Stimulated activated CD4-positive, alpha-beta T cell treated with anti-CD3 and anti-CD28 coated beads, TNF-alpha, amount 100 ng/mL, for 48 hours (primary cell): ENCODE results near the gene DMXL1.
"Not testable (repeated sequence)": the region's sequence is repeated elsewhere in the genome, so short reads cannot be mapped to it uniquely, and the experiment has no call there.

Experiments used
- DNase-seq, 3 donors: peaks; one replicate each; pipeline ENCODE4 v3.0.0-alpha.2; 2020; ENCODE audit warnings: low read depth in 3 of 3

DMXL1 gene

DNA sequence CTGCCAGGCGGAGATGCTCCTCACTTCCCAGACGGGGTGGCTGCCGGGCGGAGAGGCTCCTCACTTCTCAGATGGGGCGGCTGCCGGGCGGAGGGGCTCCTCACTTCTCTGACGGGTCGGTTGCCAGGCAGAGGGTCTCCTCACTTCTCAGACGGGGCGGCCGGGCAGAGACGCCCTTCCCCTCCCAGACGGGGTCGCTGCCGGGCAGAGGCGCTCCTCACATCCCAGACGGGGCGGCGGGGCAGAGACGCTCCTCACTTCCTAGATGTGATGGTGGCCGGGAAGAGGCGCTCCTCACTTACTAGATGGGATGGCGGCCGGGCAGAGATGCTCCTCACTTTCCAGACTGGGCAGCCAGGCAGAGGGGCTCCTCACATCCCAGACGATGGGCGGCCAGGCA is 51.6 kb downstream of the DMXL1 start:
- not testable (repeated sequence) for DNase-seq

DNA sequence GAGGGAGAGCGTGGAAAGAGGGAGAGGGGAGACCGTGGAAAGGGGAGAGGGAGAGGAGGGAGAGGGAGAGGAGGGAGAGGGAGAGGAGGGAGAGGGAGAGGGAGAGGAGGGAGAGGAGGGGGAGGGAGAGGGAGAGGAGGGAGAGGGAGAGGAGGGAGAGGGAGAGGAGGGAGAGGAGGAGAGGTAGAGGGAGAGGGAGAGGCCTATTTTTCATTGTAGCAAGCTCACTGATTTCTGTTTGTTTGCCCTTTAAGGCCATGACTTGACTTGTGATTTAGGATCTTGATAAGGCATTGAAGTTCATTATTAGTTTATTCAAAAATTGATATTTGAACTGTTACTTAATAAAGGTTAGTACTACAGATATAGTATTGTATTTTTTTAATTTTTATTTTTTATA is 52.4 kb downstream of the DMXL1 start:
- DNase-seq = no peak

DNA sequence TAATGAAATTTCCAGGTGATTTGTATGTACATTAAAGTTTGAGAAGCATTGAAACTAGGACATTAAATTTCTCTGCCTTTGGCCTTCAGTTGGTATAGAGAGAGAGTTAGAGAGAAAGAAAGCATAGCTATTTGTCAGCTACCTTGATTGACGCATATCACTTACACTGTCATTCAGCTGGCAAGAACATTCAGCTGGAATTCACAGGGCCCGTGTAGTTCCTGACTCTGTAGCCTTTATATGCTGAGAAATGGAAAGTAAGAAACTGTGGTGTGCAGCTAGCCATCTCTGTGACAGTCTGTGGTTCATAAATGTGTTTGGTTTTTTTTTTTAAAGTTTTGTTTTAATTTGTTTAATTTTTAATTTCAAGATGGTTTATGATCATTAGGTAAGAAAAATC is 58.9 kb downstream of the DMXL1 start:
- no peak for DNase-seq

DNA sequence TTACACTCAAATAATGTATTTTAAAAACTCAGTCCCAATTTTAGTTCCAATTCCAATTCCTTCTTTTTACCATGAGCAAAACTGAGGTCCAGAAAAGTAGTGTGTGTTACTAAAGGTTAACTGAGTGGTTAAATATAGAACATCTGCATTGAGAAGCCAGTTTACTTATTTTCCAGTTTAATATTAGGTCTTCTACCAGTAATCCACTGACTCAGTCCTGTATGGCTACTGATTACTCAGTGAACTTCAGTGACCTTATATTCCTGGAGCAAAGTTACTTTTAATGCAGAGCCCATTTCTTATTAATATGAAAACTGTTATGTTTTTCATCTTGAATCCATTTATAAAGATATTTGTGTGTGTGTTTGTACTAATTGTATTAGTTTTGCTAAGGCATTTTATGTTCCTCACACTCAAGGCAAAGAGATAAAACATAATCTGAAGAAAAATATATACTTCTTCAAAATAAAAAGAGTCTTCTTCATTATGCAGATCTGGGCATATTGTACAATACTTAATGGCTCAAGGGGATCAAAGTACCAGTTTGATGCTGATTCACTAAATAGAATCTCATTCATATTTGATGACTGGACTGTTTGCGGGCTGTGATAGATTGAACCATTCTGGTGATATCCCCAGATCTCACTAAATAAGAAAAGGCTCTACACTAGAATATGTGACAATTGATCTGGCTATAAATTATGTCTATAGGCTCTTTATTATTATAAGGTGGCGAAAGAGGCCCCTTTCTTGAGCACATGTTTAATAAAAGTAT is 60.8 kb downstream of the DMXL1 start:
- DNase-seq = no peak

DNA sequence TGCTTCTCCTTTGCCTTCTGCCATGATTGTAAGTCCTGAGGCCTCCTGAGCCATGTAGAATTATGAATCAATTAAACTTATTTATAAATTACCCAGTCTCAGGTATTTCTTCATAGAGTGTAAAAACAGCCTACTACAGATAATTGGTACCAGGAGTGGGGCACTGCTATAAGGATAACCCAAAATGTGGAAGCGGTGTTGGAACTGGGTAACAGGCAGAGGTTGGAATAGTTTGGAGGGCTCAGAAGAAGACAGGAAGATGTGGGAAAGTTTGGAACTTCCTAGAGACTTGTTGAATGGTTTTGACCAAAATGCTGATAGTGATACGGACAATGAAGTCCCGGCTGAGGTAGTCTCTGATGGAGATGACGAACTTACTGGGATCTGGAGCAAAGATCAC is 64.9 kb downstream of the DMXL1 start:
- DNase-seq = not testable (repeated sequence)

DNA sequence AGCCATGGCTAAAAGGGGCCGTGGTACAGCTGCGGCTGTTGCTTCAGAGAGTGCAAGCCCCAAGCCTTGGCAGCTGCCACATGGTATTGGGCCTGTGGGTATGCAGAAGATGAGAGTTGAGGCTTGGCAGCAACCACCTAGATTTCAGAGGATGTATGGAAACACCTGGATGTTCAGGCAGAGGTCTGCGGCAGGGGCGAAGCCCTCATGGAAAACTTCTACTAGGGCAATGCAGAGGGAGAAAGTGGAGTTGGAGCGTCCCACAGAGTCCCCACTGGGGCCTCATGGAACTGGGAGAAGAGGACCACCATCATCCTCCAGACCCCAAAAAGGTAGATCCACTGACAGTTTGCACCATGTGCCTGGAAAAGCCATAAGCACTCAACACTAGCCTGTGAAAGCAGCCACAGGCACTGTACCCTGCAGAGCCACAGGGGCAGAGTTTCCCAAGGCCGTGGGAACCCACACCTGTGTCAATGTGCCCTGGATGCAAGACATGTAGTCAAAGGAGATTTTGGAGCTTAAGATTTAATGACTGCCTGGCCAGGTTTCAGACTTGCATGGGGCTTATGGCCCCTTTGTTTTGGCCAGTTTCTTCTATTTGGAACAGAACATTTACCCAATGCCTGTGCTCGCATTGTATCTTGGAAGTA is 65.9 kb downstream of the DMXL1 start:
- DNase-seq = no peak

DNA sequence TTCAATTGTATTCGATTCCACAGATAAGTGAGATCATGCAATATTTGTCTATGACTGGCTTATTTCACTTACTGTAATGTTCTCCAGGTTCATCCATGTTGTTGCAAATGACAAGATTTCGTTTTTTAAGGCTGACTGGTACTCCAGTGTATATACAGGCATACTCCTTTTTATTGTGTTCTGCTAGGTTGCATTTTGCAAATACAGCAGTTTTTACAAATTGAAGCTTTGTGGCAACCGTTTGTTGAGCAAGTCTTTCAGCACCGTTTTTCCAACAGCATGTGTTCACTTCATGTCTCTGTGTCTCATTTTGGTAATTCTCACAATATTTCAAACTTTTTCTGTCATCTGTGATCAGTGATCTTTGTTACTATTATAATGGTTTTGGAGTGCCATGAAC is 82.7 kb downstream of the DMXL1 start:
- DNase-seq = no peak

DNA sequence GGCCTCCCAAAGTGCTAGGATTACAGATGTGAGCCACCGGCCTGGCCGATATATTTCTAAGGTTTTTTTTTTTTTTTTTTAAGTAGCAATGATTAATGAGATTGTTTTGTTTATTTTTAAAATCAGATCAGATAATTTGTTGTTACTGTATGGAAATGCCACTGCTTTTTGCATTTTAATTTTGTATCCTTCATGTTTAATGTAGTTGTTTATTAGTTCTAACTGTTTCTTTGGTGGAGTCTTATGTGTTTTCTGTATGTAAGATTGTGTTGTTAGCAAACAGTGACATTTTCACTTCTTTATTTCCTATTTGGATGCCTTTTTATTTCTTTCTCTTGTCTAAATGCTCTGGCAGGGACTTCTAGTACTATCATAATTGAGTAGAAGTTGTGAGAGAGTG is 87.3 kb downstream of the DMXL1 start:
- DNase-seq = no peak

DNA sequence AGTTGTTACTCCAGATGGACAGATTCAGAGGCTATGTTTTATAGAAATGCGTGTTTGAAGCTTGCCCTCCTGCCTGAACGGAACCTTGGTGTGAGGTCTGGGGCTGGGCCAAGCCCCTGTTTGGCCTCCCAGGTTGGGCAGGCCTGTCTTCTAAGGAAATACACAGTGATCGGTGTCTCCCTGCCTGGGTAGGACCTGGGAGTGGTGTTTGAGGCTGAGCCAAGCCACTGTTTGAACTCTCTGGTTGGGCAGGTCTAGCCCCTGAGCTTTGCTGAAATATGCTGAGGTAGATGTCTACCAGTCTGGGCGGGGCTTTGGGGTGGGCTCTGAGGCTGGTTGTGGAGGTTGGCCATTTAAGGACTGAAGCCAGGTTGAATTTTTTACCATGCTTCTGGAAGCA is 90.5 kb downstream of the DMXL1 start:
- DNase-seq = no peak

DNA sequence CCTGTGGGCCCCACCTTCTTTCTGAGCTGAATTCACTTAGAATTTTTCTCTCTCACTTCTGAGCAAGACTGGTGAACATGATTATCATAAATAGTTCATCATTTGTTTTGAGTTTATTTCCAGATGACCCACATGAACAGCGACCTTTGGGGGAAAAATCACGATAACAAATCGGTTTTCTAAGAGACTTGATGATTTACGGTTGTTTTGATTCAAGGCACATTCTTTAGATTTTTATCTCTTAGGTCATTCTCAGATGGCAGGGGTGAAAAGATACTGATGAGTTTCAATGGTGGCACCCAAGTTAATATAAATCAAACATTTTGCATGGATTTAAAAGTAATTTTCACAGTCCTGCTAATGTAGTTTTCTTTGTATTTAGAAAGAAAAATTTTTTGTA is 95.1 kb downstream of the DMXL1 start:
- no peak for DNase-seq

DNA sequence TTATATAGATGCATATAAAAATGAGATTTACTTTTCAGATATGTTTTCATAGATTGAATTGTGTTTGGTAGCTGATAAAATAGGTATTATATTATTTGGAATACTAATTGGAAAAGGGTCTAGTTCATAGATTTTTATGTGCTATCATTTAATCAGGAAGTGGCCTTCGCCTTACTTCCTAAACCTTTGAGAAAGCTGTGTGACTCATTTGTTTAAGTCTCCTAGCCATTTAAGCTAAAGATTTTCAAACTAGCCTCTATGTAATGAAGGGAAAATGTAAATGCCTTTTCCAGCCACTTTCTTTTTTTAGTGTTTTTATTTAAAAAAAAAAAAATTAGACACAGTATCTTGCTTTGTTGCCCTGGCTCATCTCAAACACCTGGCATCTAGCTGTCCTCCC is 97.5 kb downstream of the DMXL1 start:
- no peak for DNase-seq

DNA sequence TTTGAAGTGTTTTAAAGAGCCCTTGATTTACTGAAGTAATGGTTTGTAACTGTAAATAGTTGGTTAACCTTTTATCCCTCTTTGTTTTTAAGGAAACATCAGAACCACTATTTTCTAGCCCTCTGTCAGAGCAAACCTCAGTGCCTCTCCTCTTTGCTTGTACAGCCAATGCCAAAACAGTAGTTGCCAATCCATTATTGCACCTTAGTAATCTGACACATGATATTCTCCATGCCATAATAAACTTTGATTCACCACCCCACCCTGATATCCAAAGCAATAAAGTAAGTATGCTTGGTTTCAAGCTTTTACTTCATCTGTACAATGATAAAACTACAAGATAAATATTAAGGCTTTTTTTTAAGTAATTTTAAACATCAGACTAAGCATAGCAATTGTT is 100.8 kb downstream of the DMXL1 start:
- DNase-seq = no peak

DNA sequence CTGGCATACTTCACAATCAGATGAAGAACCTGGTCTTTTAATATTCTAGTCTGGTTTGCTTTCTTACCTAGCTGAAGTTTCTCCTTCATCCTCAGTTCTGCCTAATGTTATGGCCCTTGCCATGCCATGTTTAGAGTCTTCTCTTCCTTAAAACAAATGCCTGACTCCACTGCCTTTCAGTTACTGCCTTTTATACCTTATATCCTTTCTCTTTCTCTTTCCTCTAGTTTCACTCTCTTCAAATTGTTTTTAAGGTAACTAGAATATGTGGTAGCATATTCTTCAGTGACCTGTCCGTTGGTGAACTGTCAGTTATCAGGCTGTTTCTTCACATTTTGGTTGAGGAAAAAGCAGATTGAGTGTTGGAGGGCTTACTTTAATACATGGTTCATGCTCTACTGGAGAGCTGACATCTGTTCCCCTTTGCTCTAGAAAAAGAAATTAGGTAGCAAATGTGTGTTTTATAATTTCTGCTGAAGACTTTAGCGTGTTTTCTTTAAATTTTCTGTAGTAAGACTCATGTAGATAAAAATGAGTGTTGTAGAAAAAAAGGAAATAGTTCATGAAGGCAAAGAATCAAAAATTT is 103.8 kb downstream of the DMXL1 start:
- no peak for DNase-seq

DNA sequence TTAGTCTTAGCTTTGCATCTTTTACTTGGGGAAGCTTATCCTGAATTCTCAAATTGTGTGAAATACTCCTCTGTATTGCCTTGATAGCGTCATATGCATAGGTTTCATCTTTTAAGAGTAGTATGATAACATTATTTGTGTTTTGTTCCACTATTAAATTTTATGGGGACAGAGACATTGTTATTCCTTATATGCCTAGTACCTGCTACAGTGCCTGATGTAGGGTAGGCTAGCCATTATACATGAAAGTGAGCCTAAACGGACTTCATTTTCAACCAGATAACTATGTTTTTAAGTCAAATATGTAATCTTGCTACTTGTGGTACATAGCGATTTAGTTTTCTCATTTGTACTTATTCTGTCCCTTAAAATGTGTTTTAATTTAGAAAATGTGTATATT is 105.9 kb downstream of the DMXL1 start:
- no peak for DNase-seq

DNA sequence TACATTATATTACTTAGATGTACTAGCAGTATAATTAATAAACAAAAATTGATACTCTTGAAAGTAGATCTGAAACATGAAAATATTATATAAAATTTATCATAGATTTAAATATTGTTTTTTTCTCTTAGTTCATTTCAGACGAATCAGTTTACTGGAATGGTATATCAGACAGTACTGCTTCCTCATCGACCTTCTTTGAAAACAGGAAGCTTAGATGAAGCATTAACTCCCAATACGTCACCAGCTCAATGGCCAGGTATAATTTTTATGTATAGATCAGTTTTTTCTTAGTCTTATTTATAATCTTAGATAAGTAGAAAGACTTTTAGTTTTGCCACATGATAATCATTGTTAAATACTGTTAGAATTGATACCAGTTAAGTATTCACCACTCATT is 106.3 kb downstream of the DMXL1 start:
- DNase-seq = no peak

DNA sequence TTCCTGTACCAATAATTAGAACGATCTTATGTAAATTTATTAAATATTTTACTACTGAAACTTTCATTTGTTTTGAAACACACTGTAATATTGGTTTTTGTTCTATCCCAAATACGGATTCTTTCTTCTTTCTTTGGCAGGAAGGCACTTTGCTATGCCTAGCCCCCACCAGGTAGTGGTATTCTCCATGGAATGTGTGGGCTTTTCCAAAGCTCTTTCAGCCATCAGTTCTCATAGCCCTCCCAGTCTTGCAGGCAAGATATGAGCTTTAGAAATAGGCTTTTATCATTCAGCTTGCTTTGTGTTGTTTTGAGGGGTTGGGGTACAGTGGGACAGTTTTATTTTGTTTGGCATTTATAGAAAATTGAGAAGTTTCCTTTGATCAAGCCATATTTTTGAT is 107.5 kb downstream of the DMXL1 start:
- no peak for DNase-seq

DNA sequence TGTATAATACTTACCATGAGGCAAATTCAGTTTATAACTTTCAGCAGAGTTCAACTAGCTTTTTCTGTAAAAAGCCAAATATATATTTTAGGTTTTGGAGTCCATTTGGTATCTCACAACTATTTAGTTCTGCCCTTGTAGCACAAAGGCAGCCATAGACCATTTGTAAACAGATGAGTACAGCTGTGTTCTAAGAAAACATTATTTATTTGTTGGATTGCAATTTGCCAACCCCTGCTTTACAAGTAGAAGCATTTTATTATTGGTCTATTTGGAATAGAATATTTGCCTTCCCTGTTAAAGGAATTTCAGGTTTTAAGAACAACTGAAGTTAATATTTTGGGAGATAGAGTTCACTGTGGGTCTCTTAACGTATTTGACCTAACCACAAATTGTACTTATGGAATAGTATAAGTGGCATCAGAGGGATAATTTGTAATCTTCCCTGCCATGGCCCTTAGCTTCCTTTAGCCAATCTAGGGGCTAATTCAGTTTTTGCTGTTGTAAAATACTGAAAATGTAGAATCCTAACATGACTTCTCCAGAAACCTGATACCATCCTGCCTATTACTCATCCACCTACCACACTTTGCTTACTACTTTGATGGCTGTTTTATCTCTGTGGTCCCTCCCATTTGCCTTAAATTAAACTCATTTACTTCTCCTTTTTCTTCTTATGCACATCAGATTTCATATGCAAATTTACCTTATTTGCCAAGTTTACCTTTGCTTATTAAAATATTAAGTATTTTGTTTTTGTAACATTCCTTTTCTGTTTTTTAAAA is 109.2 kb downstream of the DMXL1 start:
- no peak for DNase-seq

DNA sequence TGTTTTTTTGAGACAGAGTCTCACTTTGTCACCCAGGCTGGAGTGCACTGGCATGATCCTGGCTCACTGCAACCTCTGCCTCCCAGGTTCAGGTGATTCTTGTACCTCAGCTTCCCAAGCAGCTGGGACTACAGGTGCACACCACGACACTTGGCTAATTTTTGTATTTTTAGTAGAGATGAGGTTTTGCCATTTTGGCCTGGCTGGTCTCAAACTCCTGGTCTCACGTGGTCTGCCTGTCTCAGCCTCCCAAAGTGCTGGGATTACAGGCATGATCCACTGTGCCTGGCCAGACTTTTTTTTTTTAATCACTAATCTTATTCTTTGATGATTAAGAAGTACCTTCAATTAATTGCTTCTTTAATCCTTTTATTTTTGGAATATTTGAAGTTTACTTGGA is 114.6 kb downstream of the DMXL1 start:
- not testable (repeated sequence) for DNase-seq

DNA sequence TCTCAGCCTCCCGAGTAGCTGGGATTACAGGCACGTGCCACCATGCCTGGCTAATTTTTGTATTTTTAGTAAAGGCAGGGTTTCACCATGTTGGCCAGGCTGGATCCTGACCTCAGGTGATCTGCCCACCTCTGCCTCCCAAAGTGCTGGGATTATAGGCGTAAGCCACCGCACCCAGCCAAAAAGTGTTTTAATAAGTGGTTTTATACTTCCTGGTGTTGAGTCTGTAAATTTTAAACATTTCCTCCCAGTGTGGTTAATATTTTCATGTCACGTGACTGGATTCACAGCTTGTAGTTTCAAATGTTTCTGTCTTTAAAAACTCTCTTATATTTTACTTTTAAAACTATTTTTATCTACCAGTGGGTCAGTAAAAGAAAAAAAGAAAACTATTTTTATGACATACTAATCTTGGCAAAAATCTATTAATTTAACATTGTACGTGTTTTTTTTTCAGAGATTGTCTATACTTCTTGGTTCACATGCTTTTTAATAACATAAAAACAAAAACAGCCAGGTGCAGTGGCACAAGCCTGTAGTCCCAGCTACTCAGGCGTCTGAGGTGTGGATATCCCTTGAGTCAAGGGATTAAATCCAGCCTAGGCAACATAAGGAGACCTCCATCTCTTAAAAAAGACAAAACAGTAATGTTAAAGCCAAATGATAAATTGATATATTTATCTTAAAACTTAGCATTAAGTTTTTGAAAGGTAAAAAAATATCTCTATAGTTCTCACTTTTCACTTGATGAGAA is 117.1 kb downstream of the DMXL1 start:
- no peak for DNase-seq

DNA sequence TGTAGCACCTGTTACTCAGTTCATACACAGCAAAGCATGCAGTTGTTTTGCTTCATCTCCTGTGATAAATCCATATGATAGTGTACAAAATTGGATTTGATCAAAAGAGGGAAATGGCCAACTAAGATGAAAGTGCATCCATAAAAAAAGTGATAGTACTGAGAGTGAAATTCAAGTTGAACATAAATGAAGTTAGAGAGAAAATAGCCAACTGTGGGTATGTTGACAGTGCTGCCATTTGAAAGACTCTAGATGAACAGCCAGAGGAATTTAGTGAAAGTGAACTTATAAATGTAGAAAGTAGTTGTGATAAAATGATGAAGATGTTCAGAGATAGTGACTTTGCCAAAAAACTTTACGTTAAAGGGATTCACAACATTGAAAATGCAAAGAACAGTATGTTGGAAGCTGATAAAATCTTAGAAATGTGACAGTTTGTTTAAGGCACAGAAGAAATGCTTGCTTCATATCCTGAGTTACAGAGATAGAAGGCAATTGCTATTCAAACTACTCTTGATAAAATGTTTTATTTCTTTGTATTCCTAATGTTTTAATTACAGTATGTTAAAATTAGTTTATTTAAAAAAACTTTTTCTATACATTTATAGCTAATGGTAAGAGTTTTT is 119.7 kb downstream of the DMXL1 start:
- DNase-seq = no peak

DNA sequence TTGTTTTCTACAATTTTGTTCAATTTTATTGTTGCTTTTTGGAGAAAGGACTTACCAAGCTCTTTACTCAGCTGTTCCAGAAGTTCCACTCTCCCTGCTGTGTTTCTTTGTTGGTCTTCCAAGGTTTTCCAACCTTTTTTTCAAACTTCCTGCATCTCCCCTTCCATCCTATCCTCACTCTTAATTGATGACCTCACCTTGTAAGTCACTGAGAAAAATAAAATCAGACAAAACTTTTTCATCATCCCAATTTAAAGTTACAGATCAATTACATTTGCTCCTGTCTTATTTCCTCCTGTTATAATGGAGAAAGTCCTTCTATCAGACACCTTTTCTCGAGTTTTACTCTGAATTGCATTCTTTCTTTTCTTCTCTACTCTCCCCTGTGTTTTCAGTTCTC is 121.1 kb downstream of the DMXL1 start:
- DNase-seq = no peak
